Measurements from ENCODE around the gene ACVR2A.
A peak's percentile ranks its signal among the peaks of the same experiment; 100 is the strongest.

The ACVR2A gene

DNA sequence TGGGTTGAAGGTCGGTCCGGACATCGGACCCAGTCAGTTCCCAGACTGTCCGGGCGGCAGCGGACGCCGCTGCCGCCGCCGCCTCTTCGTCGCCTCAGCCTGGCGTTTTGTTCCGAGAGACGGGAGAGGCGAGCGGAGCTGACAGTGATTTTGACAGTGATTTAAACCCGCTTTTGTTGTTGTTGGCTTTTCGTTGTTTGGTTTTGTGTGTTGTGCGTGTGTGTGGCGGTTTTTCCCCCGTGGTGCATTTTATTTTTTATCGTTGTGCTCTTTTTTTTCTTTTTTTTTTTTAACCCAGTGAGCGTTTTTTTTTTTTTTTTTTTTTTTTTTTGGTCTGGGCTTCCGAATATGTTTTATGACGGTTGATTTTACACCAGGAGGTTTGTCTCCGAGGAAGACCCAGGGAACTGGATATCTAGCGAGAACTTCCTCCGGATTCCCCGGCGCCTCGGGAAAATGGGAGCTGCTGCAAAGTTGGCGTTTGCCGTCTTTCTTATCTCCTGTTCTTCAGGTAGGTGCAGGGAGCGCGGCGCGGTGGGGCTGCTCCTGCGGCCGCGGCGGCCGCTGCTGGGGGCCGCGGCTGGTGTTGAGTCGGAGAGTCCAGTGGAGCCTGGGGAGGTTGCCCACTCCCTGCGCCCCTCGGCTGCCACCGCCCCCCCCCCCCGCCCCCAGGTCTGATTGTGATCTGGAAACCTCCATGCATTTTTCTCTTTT lies at the start of gene ACVR2A:
Gene ACVR2A (plus strand): TSS at position 333 of the 714 bp plus-strand sequence. CDS start 124 bp downstream, at position 457.
- DNase-seq, result peak; percentile 45

DNA sequence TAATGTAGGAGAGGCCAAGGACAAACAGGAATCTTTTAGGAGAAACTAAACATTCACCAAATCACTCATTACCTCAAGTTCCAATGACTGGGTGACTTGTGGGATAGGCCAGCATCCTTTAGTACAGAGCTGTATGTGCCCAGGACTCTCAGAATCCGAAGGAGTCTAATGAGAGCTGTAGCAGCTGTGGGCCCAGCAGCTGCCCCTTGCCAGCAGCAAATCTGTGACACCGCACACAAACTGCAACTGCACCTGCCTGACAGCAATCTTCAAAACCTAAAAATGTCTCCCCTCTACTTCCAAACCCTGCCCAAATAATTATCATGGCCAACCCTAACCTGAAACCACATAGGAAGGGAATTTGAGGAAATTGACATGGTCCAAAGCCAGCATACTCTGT lies 44.5 kb upstream of the ACVR2A start:
- DNase-seq, result no peak

DNA sequence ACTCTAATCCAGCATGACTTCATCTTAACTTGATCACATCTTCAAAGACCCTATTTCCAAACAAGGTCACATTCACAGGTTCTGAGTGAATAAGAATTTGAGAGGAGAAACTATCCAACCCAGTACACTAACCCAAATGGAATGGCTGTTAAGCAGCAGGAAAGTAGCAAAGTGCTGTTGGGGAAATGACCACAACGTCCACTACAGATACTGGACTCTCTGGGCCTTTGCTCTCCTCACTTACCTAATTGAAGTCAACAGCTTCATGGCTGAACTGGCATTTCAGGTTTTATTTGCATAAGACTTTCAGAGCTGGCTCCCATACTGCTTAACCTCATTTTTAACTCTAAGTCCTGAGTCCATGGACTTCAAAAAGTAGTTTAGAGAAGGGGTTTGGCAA lies 38.0 kb upstream of the ACVR2A start:
- DNase-seq, result no peak

DNA sequence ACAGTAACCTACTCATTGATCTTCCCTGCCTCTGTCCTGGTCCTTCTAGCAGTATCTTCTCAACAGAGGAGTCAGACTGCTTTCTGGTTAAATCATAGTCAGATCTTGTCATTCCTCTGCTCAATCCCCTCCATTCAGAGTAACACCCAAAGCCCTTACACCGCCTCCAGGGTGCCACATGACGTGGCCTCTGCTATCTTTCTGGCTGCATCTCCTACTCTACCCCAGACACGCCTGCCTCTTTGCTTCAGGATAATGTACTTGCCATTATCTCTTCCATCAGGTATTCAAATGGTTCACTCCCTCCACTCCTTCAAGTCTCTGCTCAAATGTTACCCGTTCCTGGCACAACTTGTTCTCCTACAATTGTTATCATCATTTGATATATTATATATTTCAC lies 36.3 kb upstream of the ACVR2A start:
- no peak for DNase-seq

DNA sequence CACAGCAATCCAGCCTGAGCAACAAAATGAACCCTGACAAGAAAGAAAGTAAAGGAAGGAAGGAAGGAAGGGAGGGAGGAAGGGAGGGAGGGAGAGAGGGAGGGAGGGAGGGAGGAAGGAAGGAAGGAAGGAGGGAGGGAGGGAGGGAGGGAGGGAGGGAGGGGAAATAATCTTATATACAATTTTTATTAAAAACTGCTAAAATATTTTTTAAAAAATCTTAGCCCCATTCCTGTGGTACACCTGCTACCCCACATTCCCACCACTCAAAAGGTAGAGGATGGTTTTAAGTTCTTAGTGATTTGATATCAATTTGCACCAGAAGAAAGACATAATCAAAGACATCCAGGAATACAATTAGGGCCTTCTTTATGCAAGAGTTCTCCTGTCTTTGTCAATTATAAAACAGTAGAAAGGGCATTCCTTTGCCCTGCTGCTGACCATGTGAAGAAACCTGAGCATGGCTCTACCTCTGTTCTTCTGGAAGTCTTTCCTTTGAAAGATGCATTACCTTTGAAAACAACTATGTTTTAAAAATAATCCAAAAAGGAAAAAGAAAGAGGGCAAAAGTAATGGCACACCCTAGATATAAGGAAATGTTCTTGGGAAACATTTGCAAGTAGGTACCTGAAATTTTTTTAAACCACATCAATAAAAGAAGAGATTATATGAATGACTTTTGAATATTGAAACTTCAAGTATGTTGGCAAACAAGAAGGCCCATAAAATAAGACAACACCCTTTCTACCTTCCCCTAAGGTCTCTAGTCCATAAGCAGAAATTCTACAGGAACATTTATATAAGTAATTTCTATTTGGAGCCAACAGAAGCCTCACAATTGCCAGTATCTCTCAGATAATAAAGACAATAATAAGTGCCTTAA lies 33.7 kb upstream of the ACVR2A start:
- no peak for DNase-seq

DNA sequence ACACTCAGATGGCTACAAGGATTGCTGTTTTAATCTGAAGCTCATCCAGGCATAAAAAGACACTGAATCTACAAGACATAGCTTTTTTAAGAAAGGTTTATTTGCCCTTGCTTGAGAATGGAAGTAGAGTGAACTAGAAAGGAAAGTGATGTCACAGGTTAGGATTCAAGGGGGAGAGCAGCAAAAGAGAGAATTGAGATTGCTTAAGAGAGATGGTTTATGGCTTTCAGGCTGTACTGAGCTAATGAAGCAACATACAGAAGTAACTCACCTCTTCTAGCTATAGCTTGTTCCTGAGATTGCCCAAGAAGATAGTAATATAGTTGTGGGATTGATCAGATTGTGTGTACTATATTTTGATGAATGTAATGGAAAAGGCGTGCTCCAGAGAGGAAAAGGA lies 26.1 kb upstream of the ACVR2A start:
- no peak for DNase-seq

DNA sequence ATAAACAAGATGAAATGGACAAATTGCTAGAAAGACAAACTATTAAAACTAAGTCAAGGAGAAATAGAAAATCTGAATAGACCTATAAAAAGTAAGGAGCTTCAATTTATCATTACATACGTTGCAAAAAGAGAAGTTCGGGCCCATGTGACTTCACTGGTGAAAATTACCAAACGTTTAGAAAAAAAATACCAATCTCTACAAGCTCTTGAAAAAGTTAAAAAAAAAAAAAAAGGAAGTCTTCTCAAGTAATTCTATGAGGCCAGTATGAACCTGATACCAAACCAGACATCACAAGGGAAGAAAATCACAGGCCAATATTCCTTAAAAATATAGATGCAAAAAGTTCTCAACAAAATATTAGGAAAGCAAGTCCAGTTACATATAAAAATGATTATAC lies 20.2 kb upstream of the ACVR2A start:
- DNase-seq, result no peak

DNA sequence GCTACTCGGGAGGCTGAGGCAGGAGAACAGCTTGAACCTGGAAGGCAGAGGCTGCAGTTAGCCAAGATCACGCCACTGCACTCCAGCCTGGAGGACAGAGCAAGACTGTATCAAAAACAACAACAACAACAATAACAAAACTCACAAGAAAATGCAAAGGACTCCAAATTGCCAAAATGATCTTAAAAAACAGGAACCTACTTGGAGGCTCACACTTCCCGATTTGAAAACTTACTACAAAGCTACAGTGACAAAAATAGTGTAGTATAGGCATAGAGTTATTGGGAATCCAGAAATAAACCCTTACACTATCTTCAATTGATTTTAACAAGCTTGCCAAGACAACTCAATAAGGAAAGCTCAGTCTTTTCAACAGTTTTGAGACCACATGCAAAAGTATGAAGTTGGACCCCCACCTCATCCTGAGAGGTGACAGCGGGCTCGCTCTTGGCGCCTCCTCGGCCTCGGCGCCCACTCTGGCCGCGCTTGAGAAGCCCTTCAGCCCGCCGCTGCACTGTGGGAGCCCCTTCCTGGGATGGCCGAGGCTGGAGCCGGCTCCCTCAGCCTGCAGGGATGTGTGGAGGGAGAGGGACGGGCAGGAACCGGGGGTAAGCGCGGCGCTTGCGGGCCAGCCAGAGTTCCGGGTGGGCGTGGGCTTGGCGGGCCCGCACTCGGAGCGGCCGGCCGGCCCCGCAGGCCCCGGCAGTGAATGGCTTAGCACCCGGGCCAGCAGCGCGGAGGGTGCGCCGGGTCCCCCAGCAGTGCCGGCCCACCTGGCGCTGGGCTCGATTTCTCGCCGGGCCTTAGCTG lies 18.3 kb upstream of the ACVR2A start:
- no peak for DNase-seq

DNA sequence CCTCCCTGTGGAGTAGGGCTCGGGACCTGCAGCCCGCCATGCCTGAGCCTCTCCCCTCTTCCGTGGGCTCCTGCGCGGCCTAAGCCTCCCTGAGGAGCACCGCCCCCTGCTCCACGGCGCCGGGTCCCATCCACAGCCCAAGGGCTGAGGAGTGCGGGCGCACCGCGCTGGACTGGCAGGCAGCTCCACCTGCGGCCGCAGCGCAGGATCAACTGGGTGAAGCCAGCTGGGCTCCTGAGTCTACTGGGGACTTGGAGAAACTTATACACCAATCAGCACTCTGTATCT lies 17.8 kb upstream of the ACVR2A start:
- no peak for DNase-seq

DNA sequence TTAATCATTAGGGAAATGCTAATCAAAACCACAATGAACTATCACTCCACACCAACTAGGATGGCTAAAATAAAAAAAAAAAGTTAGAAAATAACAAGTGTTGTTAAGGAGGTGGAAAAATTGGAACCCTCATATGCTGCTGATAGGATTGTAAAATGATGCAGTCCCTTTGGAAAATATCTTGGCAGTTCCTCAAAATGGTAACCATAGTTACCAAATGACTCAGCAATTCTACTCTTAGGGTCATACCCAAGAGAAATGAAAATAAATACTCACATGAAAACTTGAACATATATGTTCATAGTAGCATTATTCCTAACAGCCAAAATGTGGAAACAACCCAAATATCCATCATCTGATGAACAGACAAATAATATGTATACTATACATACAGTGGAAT lies 15.7 kb upstream of the ACVR2A start:
- DNase-seq, result peak; percentile 13

DNA sequence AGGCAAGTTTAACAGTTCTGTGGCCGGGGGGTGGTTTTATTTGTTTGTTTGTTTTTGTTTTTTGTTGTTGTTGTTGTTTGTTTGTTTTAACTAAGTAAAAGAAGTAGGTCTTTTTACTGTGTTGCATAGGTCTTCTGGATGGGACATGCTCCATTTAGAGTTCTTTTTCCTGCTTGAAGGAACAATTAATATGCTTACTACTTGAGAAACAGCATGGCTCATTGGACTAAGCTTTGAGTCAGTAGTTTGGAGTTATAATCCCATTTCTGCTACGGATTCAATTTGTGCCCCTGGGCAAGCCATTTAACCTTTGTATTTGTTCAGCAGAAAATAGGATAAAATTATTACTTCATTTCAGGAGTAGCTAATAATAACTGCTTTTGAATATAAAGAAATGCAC lies 8.7 kb upstream of the ACVR2A start:
- DNase-seq, result no peak

DNA sequence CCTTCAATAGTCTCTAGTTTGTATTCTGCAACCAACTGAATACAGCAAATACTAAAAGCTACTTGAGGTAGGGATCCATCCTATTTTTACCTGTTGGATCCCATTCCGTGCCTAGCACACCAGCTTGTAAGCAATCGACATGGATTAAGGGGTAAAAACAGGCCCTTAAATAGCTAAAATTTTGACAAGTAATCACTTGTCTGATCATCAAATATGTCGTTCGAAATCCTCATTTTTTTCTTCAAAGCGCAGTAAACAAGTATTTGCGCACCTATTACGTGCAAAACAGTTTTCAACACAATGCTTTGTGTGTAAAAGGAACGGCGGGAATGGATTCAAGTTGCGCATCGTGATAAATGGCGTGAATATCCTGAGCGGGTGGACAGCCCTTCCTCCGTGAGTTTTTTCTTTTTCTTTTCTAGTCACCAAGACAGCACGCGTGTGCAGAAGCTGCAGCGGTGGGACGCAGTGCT lies 1.4 kb upstream of the ACVR2A start:
- DNase-seq, result no peak

DNA sequence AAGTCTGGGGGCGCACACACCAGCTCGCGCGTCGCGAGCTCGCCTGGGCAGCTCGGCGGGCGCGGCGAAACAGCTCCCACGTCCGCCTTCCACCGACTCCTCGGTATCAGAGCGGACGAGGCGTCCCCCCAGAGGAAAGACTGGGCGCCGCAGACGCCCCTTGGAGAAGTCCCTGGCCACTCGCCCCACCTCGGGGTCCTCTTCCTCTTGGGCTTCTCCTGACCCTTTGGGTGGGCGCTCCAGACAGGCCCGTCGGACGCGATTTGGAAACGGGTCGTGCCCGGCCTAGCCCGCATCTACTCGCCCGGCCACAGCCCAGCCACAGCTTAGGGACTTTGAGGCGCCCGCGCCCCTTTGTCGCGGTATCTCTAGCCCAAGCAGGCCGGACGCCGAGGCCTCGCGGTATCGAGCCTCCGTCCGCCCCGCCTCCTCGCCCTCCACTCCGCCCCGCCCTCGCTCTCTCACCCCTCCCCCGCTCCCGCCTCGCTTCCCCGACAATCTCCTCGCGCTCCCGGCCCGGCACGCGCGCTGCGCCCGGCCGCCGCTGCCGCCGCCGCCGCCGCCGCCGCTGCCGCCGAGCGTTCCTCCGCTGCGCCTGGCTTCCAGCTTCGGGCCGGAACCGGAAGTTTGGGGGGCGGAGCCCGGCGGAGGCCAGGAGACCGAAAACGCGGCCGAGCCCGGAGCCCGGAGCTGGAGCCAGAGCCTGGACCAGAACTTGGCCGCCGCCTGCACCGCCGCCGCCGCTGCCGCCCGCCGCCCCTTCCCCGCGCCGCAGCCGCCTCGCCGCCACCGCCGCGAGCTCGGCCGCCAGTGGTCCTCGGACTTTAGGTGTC lies 749 bp upstream of the ACVR2A start:
- peak; percentile 86 for DNase-seq

DNA sequence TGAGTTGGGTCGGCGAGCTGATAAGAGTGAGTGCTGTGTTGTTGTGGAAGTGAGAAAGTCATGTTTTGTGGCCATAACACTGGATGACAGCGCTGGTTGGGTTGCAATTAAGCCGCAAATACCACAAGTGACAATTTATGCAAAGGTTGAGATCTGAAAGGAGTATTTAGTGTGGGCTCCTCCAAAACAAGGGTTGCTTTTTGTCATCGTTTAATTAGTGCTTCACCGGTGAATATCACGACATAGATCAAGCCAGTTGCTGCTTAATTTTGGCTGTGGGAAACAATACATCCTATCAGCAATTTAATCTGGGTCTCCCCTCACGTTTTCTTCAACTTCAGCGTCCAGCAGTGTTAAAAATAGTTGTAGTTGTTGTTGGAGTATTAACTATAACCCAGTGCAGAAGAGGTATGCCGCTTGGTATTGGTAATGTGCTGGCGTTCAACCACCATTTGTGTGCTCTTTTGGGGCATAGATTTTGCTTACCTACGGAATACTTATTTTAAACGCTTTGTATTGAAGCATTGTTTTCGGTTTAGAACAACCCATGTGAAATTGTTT lies 662 bp downstream of the ACVR2A start:
- DNase-seq, result no peak

DNA sequence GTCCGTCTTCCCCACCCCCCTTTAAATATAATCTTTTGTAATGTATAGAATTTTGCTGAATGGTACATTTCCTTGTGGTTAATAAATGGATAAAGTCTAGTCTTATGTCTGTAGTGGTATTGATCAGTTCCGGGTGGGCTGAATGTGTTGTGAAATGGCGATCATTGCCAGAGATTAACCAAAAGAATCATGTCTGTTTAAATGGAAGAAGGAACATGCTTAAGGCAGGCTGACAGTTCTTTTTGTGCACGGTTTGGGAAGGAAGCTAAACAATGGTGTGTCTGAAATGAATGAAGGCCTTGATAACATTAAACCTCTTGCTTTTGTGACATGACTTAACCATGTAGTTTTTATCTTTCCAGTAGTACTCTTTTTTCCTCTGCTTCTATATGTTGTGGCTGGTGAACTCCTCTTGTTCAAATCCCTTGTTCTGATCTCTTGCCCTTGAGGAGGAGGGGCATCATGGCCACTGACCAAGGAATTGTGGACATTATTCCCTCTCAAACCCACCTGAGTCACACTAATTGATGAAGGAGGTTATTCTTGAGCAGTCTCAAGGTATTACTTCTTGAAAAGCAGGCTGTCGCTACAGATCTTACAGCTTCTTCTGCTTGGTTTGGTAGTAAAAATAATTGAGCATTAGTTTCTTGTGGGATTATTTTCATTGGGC lies 1.7 kb downstream of the ACVR2A start:
- DNase-seq, result no peak

DNA sequence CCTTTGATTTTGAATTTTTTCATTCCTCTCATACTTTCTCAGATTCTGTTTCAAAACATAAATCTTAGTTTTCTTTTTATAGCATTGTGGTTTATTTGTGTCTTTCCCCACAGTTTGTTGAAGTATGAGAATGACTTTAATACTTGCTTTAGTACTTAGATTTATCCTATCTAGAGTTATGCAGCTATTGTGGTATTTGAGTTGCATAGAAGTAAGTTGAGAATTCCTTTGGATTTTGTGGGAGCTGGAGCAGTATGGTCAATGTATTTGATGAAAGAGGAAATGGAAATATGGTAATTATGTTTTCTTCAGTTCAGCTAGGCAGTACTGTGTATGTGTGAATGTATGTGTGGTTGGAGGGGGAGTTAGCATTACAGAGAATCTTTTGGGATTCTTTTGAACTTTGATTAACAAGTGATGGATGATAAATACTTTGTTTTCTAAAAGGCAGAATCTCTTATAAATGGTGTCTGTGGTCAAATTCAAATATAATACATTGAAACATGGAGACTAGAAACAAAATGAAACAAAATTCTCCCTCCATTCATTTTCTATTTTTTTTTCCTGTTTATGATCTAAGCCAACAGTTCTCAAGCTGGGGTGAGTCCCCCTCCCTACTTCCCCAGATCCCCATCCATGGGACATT lies 3.0 kb downstream of the ACVR2A start:
- no peak for DNase-seq

DNA sequence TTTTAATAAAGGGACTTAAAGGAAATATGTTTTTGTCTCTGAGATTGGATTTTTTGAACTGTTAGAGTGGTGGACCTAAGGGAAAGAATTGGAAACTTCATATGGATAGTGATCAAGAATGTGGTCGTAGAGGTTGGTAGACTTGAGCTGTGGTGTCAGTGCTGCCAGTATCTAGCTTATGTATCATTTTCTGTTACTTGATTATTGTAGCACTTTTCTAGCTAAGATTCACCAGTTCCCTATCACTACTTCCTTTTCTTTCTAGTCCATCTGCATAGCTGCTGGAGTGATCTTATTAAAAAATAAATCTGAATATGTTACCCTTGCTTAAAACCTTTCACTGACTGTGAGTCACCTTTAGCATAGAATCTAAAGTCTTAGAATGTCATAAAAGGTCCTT lies 6.0 kb downstream of the ACVR2A start:
- DNase-seq, result no peak

DNA sequence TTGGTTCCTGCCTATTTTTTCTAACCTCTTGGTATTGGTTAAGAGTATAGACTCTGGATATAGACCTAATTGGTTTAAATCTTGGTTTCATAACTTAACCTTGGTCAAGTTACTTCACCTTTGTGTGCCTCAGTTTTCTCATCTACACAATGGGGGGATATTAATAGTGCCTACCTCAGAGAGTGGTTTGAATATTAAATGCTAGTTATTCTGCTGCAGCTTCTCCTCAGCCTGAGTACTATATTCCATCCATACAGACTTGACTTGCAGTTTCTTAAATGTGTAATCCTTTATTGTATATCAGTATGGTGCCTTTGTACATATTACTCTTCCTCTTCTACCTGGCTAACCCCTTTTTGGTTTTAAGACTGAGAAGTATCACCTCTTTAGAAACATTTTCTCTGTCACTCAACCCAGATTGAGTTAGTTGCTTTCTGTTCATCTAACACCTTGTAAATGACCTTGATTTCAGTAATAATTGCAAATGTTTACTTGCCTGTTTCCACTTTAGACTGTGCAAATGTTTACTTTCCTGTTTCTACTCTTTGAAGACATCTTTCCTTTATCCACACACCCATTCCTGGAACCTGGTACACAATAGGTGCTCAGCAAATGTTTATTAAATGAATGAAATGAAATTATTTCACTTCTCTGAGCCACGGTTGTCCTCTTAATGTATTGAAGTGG lies 6.6 kb downstream of the ACVR2A start:
- no peak for DNase-seq

DNA sequence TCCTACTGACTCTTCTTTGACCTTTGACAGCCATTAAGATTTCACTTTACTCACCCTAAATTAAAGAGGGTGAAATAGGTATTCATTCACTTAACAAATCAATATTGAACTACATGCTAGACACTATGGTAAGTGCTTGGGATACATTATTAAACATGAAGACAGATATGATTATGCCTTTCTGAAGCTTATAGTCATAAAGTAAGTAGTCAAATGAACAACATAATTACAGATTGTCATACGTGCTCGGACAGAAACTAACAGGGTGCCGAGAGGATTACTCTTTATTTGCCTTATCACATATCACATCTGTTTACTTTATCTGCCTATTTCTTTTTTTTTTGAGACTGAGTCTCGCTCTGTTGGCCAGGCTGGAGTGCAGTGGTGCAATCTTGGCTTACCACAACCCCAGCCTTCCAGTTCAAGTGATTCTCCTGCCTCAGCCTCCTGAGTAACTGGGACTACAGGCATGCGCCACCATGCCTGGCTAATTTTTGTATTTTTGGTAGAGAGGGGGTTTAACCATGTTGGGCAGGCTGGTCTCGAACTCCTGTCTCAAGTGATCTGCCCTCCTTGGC lies 9.8 kb downstream of the ACVR2A start:
- DNase-seq, result no peak

DNA sequence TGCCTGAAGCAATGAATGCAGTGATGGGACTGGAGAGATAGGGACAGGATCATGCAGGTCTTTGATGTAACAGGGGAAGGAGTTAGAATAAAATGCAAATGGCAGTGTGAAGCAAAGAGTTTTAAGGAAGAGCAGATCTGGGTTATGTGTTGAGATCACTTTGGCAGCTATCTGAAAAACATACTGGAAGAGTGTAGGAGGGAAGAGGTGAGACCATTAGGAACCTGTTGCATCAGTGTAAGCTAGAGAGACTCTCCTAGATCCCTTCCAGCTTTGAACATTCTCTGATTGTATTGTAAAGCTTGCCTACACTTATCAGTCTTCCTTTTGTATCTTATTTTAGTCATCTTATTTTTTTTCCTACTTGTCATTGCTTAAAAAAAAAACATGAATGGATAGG lies 10.5 kb downstream of the ACVR2A start:
- DNase-seq, result no peak
